Measurements from ENCODE around the gene AKAP1. TPM values are rescaled to one million over a fixed set of nuclear protein-coding genes. Genes with fewer than 3 reads are reported as not detected.

AKAP1 gene
- total and polyA plus RNA-seq, 2 of the 8 experiments (the other 6 are each of a cell fraction or from before 2014, with no cell fraction given) = 120 to 156 TPM

- Histone ChIP-seq H2BK12ac (ENCODE audit: low read depth, low read length) (no peak overlapping the region), H3K56ac (replicated peaks; ENCODE audit: insufficient read length, low read depth, low read length) (no peak overlapping the region), H4K91ac (replicated peaks; ENCODE audit: insufficient read length, low read length) (no peak overlapping the region), H3K4me3 (ENCODE audit: extremely low read depth in 1 of 4, insufficient read depth in 2 of 4, low read depth in 3 of 4, low read length in 4 of 4) (no peak overlapping the region), H4K8ac (ENCODE audit: extremely low read depth, insufficient read depth, low read length) (no peak overlapping the region), H3K4me1 (replicated peaks in 1 of 4; ENCODE audit: control insufficient read depth in 3 of 4, insufficient read depth in 4 of 4, low read length in 3 of 4) (peaks cover 0 to 11% (median 5%) of the 10 kb centered on the region in 4 experiments; a peak in 3 of 7 replicates), H3K4me2 (ENCODE audit: insufficient read depth in 1 of 2, low read depth in 2 of 2, low read length in 2 of 2) (no peak overlapping the region), H3K14ac (ENCODE audit: insufficient read length) (no peak overlapping the region), H2AK5ac (ENCODE audit: low read depth, low read length) (no peak overlapping the region), H2AFZ (ENCODE audit: low read length) (no peak overlapping the region), H2BK5ac (ENCODE audit: low read depth, low read length) (no peak overlapping the region), H2BK120ac (replicated peaks; ENCODE audit: low read depth, low read length) (no peak overlapping the region), H4K20me1 (replicated peaks in 1 of 2; ENCODE audit: control insufficient read depth in 1 of 2, insufficient read depth in 2 of 2, low read length in 2 of 2) (no peaks in the 10 kb centered on the region), H3K79me2 (ENCODE audit: control insufficient read depth in 1 of 2, insufficient read depth in 2 of 2, low read length in 2 of 2) (no peaks in the 10 kb centered on the region), H3K9me3 (ENCODE audit: insufficient read depth in 2 of 2, low read depth in 1 of 2, low read length in 1 of 2) (peaks cover 0 to 4% of the 10 kb centered on the region in 2 experiments; a peak in 1 of 4 replicates), H3K18ac (ENCODE audit: extremely low read depth, low read length) (no peak overlapping the region), H3K9ac (replicated peaks in 1 of 4; ENCODE audit: extremely low read depth in 1 of 4, low read depth in 3 of 4, low read length in 3 of 4) (no peak overlapping the region), H3K23ac (ENCODE audit: insufficient read length) (no peak overlapping the region), H3K4ac (replicated peaks; ENCODE audit: insufficient read length, low read depth, low read length) (no peak overlapping the region), H3K27ac (ENCODE audit: low read depth, low read length) (no peak overlapping the region), H3K27me3 (replicated peaks in 1 of 4; ENCODE audit: control insufficient read depth in 3 of 4, extremely low read depth in 1 of 4, insufficient read depth in 3 of 4, low read length in 3 of 4) (no peaks in the 10 kb centered on the region), H3K36me3 (ENCODE audit: control insufficient read depth in 2 of 4, insufficient read depth in 4 of 4, low read length in 3 of 4) (no peaks in the 10 kb centered on the region), H2BK20ac (ENCODE audit: low read length) (no peak overlapping the region), H3K23me2 (ENCODE audit: low read depth, low read length) (no peaks in the 10 kb centered on the region), H3K79me1 (ENCODE audit: low read depth, low read length) (no peaks in the 10 kb centered on the region), H2BK15ac (ENCODE audit: low read length) (no peak overlapping the region), H4K5ac (ENCODE audit: insufficient read length, low read depth, low read length) (no peak overlapping the region)
- TF ChIP-seq, protein P1, sequence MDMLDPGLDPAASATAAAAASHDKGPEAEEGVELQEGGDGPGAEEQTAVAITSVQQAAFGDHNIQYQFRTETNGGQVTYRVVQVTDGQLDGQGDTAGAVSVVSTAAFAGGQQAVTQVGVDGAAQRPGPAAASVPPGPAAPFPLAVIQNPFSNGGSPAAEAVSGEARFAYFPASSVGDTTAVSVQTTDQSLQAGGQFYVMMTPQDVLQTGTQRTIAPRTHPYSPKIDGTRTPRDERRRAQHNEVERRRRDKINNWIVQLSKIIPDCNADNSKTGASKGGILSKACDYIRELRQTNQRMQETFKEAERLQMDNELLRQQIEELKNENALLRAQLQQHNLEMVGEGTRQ (IDR thresholded peaks at IDR 0.05; ENCODE audit: low read length) = no peak
- TF ChIP-seq, protein P2, sequence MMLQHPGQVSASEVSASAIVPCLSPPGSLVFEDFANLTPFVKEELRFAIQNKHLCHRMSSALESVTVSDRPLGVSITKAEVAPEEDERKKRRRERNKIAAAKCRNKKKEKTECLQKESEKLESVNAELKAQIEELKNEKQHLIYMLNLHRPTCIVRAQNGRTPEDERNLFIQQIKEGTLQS (IDR thresholded peaks at IDR 0.05; ENCODE audit: insufficient read depth, low read depth, low read length) = no peak
- no peak for TF ChIP-seq MAX (IDR thresholded peaks at IDR 0.05)
- TF ChIP-seq SAP30 (IDR thresholded peaks at IDR 0.05; ENCODE audit: insufficient read depth, insufficient replicate concordance, low read length) = no peak
- TF ChIP-seq TAF7 (optimal IDR thresholded peaks at IDR 0.05; ENCODE audit: borderline replicate concordance, low read depth, low read length) = no peak
- no peak for TF ChIP-seq ZNF274 (IDR thresholded peaks at IDR 0.05; ENCODE audit: borderline replicate concordance, extremely low read depth, low read length)
- no peak for TF ChIP-seq NANOG (IDR thresholded peaks at IDR 0.05; ENCODE audit: insufficient read depth, low read depth, low read length, poor library complexity, severe bottlenecking)
- TF ChIP-seq CTBP2 (IDR thresholded peaks at IDR 0.05; ENCODE audit: borderline replicate concordance, insufficient read depth, insufficient read length, low read length) = no peak
- DNase-seq (ENCODE audit: low read depth in 1 of 2, low spot score in 2 of 2) (no peak), FAIRE-seq (no peak)
- CTCF ChIA-PET (ENCODE audit: partially characterized antibody) = interaction anchor here (0.7 to 1.4 kb wide), 8 partner anchors 9 to 624 kb away, joined by 3 to 6 read pairs (median 3); no protein-coding TSS in a partner anchor
- POLR2A ChIA-PET (ENCODE audit: partially characterized antibody) = no interaction called here
- WGBS, 2 experiments (ENCODE audit: extremely low coverage in 1 of 2, insufficient coverage in 1 of 2, insufficient read length in 1 of 2, insufficient replicate concordance in 2 of 2, low coverage in 1 of 2, low lambda C conversion rate in 2 of 2, missing lambda C conversion rate in 1 of 2) = 91% methylated on average over 5 of the region's 5 CpGs; no CpG with 5 or more reads in 1 of the 2 experiments
Observed at GRCh38 chr17:57143919-57144318, 58.9 kb downstream of the AKAP1 start.

All from H1 (cell line).